Measurements from ENCODE around the gene NRIP3. TPM values are rescaled to one million over a fixed set of nuclear protein-coding genes. Genes with fewer than 3 reads are reported as not detected.
A peak's percentile ranks its signal among the peaks of the same experiment; 100 is the strongest.
"Not testable (repeated sequence)": the region's sequence is repeated elsewhere in the genome, so short reads cannot be mapped to it uniquely, and the experiment has no call there.

Gene NRIP3
- total RNA-seq, 1 donor from 2014 or later = 0.39 TPM

DNA sequence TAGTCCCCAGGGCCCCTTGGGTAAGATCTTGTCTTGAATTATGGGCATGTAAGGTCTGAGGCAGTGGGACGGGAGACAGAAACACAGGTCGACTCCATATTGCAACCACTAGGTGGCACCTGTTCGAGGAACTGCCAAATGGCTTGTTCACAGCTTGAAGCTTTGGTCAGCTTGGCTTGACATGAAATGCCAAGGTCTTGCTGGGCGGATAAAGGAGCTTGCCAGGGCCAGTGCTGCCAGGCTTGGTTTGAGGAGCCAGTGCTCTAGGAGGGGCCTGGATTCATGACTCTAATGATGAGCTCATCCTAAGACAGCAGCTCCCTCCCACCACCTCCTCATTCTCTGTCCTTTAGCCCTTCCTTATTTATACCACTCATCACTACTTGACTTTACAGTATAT, 11.9 kb upstream of the NRIP3 start:
- peak; percentile 15 for DNase-seq

- DNase-seq = no peak
Measured at GRCh38 chr11:9014826-9015225, 11.0 kb upstream of the NRIP3 start.

DNA sequence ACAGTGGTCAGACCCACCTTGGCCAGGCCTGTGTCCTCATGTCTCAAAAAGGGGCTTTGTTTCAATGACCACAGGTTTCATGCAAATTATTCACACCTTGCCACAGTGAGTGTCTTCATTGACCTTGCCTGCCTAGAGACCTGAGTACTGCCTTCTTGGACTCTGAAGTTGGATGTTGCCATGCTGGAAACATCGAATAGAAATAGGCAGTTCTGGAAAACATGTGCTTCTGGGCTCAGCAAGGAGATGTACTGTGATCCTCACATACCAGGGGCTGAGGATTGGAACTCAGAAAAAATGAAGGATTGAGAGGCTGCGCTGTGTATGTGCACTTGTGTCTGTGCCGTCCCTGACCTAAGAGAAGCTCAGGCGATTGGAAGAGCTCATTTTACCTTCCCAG, 9.6 kb upstream of the NRIP3 start:
- DNase-seq = no peak

- not testable (repeated sequence) for DNase-seq
Measured at GRCh38 chr11:9009538-9009937, 5.7 kb upstream of the NRIP3 start.

- DNase-seq = no peak
Measured at GRCh38 chr11:9008661-9009060, 4.9 kb upstream of the NRIP3 start.

DNA sequence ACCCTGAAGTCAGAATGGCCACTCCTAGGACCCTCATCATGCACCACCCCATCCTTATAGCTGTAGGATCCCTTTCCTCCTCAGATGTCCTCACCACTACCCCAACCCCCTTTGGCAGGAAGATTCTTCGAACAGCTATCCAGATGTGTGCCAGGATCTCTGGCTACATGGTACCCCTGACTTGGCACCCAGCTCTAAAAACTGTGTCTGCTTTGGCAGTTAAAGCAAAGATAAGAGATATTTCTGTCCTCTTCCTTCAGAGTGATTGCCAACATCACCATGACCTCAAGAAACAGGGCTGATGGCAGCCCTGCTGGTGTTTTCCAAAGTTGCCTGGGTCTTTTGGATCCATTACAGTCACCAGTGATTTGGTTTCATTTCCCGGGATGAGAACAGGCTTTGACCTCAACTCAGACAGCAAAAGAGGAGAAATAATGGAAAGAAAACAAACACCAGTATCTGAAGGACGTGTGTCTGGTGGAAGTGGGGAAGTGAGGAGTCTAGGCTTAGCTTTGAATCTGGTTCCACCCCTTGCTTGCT, 4.3 kb upstream of the NRIP3 start:
- no peak for DNase-seq

DNA sequence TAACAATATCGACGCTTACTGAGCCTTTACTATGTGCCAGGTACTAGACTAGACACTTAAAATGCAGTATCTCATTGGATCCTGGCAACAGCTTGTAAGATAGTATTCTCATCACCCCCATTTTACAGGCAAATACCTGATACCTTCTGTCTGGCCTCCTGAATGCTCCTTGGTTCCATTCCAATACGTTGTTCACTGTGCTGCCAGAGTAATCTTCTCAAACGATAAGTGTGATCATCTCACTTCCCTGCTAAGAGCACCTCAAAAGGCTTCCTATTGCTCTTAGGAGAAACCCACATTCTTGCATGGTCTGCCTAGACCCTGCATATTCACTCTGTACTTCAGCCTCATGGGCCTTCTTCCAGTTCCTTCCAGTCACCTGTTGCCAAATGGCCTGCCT, 1.3 kb upstream of the NRIP3 start:
- DNase-seq = no peak

GRCh38 chr11:9004183-9004926, 554 bp upstream of the NRIP3 start:
- no peak for DNase-seq

- DNase-seq = no peak
Measured at GRCh38 chr11:9002920-9003572, 755 bp downstream of the NRIP3 start.

- DNase-seq = no peak
Measured at GRCh38 chr11:9001736-9002135, 2.1 kb downstream of the NRIP3 start.

DNA sequence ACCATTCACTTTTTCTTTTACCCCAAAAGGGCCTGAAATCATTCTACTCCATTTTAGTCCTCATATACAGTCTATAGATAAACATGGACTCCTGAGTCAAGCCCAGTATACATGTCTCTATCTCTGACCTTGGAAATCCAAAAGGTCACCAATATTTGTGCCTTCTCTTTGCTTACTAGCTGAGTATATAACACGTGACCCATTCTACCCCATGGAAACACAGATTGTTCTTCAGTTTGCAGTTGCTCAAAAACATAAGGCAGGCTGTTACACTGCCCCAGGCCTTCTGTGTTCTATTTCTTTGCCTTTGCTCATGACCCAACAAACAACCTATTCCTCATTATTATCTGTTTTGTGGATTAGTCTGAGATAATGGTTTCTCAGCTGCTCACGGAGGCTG, 5.8 kb downstream of the NRIP3 start:
- DNase-seq = no peak

DNA sequence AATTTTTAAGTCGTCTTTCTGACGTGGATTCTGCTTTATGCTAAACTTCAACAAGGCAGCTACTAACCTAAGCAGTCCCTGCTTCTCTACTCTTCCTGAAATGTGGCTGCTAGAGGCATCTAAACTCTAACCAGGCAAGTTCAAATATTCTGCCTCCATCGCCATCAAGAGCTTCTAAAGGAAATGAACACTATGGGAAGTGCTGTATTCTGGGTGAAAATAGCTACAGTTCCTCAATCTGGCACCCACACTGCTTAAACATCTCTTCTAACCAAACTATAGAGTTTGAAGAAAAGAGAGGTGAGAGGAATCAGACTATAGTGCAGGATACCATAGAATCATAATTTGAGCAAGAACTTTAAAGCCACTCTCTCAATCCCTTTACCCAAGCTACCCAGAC, 6.3 kb downstream of the NRIP3 start:
- DNase-seq = no peak

DNA sequence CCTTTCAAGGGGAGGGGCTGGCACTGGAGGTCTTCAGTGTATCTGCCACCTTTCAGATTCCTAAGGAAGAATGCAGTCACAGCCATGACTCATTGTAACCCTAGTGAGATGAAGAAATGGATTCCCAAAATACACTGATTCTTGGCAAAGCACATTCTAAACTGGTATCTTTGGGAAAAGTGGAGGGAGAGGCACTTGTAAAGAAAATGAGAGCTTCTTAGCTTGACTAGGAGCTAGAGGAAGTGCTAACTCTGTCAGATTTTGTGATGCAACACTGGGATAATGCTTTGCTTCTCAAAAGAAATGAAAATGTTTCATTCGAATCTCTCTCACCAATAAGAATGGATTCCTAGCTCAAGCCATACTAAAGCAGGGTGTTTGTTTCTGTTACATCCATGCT, 14.3 kb downstream of the NRIP3 start:
- no peak for DNase-seq

GRCh38 chr11:8988329-8989234, 15.2 kb downstream of the NRIP3 start:
- DNase-seq = no peak

DNA sequence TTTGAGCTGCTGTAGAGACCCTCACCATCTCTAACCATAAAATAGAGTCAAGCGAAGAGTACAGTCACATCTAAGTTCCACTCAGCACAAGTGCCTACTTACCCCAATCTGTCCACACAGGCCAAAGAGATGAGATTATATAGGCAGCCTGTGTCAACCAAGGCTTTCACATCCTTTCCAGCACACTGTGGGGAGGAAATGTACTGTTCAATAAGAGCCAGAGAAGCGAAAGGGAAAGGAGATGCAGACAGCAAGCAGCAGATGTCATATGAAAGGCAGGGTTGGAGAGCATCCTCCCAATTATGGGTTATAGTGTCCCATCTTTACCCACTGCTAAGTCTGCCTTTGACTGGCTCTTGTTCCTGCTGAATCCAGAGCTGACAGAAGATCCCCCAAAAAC, 16.4 kb downstream of the NRIP3 start:
- DNase-seq = no peak

GRCh38 chr11:8986772-8987171, 17.0 kb downstream of the NRIP3 start:
- DNase-seq = not testable (repeated sequence)

DNA sequence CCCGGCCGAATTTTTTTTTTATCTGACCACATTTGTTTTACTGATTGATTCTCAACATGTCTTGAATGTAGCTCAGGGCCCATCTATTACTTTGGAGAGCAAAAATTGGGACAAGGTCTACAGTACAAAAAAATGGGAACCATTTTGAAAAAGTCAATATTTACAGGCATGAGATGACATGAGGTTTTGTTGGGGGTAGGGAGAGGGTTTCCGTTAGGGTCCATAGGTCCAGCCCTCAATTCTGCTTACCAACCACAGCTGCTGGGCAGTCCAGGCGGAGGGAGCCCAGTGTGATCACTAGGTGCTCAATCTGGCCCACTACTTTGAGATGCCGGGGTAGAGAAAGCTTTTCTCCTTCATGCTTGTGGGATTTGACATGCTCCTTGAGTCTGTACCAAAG, 18.3 kb downstream of the NRIP3 start:
- DNase-seq = no peak

- no peak for DNase-seq
Measured at GRCh38 chr11:8983552-8983951, 20.2 kb downstream of the NRIP3 start.

DNA sequence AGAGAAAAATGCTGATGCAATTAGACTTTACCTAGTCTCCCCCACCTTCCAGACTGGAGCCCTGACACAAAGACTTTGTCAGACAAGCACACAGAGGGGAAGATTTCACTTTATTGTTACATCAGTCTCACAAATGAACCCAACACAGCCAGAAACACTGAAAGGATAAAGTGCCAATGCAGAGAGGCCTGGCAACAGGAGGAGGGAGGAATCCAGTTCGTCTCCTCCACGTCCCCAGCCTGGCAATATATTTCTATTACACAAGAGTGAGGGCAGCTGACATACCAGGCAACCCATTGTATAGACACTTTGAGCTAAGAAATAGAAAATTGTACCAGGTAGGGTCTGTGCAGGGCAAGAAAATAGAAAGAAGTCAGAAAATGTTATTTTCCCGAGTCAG, 23.3 kb downstream of the NRIP3 start:
- DNase-seq = no peak

DNA sequence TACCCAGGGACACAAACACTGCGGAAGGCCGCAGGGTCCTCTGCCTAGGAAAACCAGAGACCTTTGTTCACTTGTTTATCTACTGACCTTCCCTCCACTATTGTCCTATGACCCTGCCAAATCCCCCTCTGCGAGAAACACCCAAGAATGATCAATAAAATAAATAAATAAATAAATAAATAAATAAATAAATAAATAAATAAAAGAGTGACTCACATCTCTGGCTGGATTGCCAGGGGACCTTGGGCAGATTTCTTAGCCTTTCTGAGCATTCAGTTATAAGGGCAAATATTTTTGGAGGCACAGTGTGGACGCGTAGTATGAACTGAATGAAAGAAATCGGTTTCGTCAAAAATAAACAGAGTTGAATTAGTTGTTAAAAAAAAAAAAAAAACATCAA, 24.4 kb downstream of the NRIP3 start:
- DNase-seq = not testable (repeated sequence)

DNA sequence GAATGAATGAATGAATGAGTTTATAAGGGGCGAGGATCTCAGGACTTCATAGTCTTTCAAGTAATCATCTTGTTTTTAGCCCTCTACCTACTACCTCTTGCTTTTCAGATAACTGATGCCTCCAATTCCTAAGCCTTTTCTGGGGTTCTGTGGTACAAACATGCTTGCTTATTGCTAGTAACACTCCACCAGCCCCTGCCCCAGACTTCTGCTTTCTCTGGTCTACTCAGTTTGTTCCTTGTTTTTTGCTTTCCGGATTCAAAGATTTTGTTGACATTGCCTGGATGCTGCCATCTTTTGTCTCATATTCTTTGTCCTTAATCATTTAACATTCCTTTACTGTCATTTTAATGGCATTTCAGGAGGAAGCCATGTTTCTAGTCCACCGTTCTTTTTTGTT, 30.7 kb downstream of the NRIP3 start:
- DNase-seq = no peak

- no peak for DNase-seq
Measured at GRCh38 chr11:8971924-8972316, 31.9 kb downstream of the NRIP3 start.
